Stimulated activated CD4-positive, alpha-beta T cell treated with anti-CD3 and anti-CD28 coated beads, Interleukin-12 subunit alpha, Interleukin-12 subunit beta, amount 100 ng/mL, for 48 hours (primary cell): Measurements from ENCODE around the gene LGI4.
"Not testable (repeated sequence)": the region's sequence is repeated elsewhere in the genome, so short reads cannot be mapped to it uniquely, and the experiment has no call there.

ENCODE experiments used
- DNase-seq, 3 donors: peaks; one replicate each; pipeline ENCODE4 v3.0.0-alpha.2; 2020; ENCODE audit warnings: low read depth in 2 of 3, low spot score in 1 of 3

The LGI4 gene

DNA sequence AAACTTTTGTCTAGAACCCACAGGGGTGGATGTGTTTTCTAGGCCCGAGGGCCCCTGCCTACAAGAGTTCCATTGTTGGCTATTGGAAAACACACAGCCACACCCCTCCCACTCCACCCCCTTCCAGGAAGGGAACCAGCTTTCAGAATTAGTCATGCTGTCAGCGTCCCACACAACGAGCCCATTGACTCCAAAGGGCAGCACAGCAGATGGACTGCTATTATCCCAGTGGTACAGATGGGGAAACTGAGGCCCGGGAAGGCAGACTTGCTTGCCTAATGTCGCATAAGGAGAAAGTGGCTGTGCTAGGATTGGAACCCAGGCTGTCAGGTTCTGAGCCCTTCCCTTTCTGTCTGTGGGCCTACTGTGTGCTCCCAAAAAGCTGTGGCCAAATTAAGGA is 27.3 kb downstream of the LGI4 start:
- no peak for DNase-seq

DNA sequence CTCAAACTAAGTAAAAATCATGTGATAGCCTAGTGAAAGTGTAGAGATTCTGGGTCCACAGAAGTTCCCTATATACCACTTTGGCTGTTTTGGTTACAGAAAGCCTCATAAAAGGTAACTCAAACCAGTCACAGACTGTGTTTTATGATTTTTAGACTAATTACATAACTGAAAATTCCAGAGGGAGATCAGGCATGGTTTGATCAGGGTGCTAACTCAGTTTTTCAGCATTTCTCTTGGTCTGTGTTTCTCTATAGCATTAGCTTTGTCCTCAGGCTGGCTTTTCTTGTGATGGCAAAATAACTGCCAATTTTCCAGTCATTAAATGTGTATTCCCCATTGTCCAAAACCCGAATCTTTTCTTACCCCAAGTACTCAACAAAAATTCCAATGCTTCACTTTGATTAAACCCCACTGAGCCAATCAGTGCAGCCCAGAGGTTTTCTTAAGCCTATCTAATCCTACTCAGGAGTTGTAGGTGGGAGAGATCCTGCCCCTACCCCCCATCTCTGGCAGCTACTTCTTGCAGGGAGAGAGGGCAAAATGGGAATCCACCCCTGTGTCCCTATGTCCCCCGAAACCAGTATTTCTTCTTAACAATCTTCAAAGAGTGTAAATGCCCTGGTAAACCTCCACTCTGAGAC is 27.8 kb downstream of the LGI4 start:
- DNase-seq, result no peak

DNA sequence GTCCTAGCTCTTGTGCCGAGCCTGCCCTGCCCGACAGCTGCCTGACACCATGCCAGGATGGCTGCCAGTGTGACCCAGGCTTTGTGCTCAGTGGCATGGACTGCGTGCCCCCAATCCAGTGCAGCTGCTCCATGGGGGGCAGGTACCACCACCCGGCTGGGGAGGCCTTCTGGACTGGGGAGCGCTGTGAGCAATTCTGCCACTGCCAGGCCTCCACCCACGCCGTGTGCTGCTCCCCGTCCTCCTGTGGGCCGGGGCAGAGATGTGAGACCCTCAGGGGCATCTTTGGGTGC is 28.6 kb downstream of the LGI4 start:
- DNase-seq, result no peak

DNA sequence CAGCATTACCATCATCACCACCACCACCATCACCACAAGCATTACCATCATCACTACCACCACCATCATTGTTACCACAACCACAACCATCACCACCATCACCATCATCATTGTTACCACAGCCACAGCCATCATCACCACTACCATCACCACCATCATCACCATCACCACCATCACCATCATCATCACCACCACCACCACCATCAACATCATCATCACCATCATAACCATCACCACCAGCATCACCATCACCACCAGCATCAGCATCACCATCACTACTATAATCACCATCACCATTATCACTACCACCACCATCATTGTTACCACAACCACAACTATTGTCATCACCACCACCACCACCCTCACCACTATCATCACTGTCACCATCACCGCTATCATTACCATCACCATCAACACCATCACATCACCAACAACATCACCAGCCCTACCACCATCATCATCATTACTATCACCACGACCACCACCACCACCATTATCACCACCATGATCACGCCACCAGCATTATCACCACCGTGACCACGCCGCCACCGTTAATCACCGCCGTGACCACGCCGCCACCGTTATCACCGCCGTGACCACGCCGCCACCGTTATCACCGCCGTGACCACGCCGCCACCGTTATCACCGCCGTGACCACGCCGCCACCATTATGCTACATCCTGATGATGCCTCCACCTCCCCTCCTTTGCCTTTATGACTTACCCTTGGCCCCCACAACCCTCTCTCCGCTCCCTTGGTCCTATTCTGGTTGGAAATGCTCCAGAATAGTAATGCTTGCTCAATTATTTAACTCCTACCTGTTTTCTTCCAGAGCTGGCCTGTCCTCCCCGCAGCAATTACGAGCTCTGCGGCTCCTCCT is 29.2 kb downstream of the LGI4 start:
- no peak for DNase-seq

DNA sequence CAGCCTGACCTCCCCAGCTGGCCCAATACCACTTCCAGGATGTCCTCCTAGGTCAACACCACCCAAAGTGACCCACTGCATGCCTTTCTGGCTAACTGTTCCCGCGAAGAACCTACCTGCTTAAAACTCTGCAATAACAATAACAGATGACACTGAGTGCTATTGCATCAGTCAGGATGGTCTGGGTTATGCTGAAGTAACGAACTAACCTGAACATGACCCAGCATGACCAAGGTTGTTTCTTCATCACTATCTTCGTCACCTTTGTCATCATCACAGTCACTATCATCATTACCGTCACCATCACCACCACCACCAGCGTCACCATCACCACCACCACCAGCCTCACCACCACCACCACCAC is 29.8 kb downstream of the LGI4 start:
- DNase-seq, result no peak

DNA sequence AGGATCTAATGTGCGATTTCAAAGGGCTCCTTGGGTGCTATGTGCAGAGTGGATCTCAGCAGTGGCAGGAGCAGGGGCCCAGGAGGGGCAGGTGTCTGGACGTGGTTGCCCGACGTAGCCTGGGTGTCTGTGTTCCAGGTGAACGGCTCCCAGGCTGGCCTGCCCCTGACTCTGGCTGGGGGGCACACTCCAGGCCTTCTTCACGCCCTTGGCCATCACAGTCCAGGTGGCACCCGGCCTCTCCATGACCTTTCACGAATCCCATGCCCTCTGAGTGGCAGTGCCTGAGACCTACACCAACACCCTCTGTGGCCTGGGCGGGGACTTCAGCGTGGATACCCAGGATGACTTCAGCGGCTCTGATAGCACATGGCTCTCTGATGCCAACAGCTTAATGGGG is 30.5 kb downstream of the LGI4 start:
- DNase-seq, result no peak

DNA sequence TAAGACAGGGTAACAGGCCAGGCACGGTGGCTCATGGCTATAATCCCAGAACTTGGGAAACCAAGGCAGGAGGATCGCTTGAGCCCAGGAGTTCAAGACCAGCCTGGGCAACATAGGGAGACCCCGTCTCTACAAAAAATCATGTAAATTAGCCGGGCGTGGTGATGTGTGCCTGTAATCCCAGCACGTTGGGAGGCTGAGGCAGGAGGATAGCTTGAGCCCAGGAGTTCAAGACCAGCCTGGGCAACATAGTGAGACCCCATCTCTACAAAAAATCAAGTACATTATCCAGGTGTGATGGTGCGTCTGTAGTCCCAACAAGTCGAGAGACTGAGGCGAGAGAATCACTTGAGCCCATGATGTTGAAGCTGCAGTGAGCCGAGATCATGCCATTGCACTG is 31.2 kb downstream of the LGI4 start:
- DNase-seq, result not testable (repeated sequence)

DNA sequence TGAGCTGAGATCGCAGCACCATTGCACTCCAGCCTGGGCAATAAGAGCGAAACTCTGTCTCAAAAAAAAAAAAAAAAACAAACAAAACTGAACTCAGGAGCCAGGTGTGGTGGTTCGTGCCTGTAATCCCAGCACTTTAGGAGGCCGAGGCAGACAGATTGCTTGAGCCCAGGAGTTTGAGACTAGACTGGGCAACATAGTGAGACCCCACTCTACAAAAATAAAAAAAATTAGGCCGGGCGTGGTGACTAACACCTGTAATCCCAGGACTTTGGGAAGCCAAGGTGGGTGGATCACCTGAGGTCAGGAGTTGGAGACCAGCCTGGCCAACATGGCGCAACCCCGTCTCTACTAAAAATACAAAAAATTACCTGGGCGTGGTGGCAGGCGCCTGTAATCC is 32.9 kb downstream of the LGI4 start:
- DNase-seq, result not testable (repeated sequence)

DNA sequence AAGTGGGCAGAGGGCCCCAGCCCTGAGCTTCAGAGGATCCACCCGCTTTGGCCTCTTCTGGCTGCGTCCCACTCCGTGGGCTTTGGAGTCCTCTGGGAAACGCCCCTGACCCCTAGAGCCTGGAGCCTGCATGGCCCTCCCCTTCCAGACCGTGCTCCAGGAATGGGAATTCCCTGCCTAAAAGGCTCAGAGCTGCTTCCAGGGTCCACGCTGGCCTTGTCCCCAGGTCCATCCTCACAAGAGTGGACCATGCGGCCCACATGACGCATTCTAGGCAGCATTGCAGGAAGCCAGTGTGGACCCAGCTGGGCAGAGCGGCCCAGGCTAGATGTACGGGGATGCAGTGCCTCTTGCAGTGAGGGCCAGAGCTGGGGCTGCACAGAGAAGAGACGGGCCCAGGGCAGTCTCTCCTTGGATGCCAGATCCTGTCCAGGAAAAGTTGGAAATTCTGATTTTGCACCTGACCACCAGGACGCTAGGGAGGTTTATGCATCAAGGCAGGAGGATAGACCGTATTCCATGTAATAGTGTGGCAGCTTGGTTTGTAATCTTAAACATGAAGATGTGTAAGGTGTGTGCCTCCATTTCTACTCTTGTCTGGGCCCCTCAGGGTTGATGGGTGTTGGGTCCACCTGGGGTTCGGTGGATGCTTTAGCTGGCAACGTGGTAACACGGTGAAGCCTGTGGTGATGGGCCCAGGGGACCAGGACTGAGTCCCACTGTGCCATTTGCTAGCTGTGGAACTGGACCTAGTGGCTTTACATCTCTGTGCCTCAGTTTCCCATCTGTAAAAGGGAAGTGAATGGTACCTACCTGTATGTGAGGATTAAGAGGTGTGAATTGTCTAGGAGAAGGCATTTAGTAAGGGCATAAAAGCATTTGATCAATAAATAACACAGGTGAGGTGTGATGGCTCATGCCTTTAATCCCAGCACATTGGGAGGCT is 34.0 kb downstream of the LGI4 start:
- no peak for DNase-seq

DNA sequence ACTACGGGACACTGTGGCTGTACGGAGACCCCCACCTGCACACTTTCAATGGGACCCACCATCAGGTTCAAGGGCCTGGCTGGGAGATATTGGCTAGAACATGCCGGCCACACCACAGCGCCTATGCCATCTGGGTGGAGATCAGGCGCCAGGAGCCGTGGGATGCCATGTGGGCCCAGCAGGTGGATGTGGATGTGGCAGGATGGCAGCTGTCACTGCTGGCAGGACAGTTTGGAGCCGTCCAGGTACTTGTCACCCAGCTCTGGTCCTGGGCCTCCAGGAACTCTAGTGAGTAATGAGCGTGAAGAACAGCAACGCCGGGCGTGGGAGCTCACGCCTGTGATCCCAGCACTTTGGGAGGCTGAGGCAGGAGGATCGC is 35.0 kb downstream of the LGI4 start:
- no peak for DNase-seq

DNA sequence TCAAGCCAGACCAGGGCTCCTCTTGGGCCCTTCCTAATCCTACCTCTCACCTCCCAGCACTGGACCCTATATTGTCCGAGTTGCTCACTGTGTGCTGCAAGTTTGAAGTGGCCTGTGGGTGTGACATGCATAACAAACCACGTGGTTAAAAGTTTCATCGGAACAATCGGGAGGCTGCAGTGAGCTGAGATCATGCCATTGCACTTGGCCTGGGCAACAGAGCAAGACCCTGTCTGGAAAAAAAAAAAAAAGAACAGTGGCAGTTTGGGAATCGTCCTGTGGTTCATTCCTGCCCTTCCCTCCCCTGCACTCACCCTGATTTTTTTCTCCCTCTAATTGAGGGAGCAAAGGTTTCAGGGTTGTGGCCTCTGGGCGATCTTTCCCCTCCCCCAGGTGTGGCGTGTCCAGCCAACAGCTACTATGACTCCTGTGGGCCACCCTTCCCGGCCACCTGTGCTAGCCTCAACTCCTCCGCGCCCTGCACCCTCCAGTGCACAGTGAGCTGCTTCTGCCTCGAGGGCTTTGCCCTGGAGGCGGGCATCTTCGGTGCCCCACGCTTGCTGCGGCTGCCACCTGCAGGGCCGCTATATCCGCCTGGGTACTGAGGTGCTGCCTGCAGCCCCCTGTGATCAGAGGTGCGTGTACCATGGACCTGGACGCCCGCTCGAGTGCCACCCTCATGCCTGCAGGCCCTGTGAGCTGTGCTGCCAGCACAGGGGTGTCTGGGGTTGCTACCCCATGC is 35.5 kb downstream of the LGI4 start:
- no peak for DNase-seq

DNA sequence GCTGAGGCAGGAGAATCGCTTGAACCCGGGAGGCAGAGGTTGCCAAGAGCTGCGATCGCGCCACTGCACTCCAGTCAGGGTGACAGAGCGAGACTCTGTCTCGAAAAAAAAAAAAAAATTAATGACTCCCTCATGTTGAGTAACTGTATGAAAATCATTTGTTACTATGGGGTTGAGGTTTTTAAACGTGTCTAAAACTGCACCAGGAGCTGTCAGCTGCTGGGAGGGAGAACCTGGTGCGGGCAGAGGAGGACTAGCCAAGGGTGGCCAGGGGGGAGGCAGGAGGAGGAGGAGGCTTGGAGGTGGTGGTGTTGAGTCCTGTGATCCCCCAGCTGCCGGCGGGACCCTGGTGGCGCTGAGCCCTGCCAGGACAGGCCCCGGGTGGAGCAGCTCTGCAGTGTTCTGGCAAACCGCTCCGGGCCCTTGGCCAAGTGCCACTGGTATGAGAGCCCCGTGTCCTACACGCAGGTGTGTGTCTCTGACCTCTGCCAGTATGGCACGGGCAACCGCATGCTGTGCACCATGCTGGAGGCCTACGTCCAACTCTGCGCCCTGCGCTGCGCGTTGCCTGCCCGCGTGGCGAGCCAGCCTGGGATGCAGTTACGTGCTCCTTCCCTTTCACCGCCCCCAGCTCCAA is 36.3 kb downstream of the LGI4 start:
- DNase-seq, result no peak

DNA sequence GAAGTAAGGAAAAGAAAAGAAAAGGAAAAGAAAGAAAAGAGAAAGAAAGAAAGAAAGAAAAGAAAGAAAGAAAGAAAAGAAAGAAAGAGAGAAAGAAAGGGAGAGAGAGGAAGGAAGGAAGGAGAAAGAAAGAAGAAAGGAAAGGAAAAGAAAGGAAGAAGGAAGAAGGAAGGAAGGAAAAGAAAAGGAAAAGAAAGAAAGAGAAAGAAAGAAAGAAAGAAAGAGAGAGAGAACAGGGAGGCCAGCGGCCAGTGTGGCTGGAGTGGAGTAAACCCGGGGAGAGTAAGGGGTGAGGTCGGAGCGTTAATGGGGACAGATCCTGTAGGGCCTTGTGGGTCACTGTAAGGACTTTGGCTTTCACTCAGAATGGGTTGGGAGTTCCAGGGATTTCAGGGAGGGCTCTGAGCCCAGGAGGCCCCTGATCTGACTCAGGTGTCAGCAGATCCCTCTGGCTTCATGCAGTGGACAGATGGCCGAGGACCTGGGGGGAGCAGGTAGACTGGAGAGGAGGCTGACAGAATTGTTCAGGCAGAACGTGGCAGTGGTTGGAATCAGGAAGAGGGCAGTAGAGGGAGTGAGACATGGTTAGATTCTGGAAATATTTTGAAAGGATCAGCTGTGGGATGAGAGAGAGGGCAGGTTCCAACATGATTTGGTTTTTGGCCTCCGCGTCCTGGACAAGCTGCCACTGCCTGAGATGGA is 39.0 kb downstream of the LGI4 start:
- no peak for DNase-seq

DNA sequence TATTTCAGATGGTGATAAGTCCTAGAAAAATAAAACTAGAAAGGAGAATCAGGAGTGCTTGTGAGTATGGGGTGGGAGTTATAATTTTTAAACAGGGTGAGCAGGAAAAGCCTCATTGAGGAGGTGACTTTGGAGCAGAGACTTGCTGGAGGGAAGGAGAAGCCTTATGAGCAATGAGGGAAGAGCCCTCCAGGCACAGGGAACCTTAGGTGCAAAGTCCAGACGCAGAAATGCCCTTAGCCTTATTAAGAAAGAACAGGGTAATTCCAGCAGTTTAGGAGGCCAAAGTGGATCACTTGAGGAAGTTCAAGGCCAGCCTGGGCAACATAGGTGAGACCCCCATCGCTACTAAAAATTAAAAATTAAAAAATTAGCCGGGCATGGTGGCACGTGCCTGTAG is 40.2 kb downstream of the LGI4 start:
- DNase-seq, result no peak

DNA sequence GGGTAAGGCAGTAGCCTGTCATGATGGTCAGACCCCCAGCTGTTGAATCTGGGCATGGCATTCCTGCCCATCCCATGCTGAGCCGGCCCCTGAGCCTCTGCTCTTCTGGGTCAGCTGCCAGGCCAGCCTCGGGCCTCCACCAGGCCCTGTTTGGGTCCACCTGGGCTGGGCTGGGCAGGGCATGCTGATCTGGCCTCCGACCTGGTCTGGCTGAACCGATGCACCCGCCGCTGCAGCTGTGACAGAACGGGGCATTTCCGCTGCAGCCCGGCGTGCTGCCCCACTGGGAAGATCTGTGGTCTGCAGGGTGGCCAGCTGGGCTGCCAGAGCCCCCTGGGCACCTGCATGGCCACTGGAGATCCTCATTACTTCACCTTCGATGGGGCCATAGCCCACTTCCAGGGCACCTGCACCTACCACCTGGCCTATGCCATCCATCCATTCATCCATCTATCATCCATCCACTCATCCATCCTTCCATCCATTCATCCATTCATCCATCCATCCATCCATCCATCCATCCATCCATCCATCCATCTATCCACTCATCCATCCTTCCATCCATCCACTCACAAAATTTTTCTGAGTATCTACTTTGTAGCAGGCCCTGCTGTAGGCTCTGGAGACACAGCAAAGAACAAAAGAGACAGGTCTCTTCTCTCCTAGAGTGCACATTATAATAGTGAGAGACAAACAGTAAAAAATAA is 40.8 kb downstream of the LGI4 start:
- DNase-seq, result no peak

DNA sequence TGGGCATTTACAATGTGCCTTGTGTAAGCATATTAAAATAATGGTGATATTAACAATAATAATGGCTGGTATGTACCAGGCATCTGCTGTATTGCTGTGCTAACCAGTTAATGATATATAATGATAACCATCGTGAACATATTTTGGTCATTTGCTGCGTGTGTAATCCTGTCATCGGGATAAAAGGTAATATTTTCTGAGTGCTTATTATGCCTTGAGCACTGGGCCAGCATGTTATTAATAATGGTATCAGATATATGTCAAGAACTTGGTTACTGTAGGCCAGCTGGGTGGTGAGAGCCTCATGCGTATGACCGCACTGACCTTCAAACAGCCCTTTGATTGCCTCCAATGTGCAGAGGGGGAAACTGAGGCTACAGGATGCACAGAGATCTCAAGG is 41.4 kb downstream of the LGI4 start:
- DNase-seq, result no peak

DNA sequence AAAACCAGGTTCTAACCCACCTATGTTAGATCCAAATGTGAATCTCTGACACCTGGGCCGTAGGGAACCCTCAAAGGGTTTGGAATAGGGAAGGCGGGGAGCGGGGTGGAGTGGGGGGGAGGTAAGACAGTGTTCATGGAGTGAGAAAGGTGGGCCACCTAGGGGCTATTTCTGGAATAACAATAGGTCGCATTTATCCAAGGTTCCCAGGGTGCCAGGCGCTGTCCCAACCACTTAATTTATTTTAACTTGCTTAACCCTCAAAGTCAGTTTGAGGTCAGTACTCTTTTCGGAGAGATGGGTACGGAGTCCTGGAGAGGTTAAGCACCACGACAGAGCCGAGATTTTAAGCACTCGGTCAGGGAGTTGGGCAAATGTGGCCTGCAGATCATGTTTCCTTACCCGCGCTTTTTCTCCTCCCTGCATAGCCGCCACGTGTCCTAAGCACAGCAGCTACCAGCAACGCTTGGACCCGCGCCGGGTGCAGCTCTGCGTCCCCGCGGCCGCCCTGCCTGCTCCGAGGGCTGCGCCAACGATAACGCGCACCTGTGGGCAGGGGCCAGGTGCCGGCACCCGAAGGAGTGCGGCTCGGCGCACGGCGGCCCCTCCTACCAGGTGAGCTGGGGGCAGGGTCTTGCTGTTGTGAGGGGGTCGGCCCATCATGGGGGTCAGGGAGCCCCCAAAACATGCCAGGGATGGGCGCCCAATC is 44.2 kb downstream of the LGI4 start:
- peak in 2 of 3 donors; percentile 22 to 70 for DNase-seq

DNA sequence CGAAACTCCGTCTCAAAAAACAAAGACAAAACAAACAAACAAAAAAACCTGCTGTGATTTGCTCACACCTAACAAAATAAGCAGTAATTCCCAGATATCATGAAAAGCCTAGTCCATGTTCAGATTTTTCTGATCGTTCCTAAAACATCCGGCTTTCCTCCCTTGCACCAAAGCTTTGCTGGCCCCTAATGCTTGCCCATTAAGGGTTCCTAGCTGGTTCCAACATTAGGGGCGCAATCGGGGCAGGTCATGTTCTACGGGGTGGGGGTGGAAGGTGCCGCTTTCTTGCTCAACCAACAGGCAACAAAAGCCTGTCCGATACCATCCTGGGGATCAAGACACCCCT is 44.7 kb downstream of the LGI4 start:
- DNase-seq, result no peak

DNA sequence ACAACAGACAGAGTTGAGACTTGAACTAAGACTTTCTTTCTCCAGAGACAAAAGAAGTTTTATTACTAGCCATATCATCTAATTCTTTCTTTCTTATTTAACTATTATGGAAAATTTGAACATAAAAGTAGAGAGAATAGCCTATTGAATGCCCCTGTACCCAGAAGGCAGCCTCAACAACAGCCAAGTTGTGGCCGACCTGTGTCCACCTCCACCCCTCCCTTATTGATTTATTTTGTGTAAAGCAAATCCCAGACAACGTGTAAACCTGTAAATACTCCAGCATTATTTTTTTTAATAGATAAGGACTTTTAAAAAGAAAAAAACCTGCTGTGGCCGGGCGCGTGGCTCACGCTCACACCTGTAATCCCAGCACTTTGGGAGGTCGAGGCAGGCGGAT is 45.3 kb downstream of the LGI4 start:
- no peak for DNase-seq
